Effector CD4-positive, alpha-beta T cell (primary cell): ENCODE results near the gene NUMBL.
"Not testable (repeated sequence)": the region's sequence is repeated elsewhere in the genome, so short reads cannot be mapped to it uniquely, and the experiment has no call there.

Source experiments
- DNase-seq: peaks from one replicate; pipeline ENCODE4 v3.0.0-alpha.2; 2020

NUMBL gene

DNA sequence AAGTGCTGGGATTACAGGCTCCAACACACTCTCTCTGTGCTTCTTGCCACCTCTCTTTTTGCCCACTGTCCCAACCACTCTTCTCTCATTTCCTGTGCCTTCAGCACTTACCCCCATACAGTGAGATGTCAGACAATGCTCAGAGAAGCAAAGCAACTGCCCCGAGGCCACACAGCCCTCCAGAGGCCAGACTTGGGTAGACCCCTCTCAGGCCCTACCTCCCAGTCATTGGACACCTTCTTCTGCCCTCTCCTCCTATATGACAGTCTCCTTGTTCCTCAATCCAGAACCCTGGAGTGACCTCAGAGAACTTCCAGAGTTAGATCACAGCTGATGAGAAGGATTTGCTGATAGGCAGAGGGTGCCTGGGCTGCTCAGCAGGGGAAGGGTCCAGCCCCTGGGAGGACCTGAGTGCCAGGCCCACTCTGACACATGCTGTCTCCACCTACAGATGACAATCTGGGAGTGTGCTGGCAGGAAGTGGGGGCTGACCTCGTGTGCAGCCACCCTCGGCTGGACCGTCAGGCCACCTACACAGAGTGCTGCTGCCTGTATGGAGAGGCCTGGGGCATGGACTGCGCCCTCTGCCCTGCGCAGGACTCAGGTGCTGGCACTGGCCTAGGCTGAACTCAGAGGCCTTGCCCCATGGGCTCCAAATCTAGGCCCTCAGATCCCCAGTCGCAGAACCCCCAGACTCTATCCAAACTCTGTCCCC lies 64.9 kb downstream of the NUMBL start:
- no peak for DNase-seq

DNA sequence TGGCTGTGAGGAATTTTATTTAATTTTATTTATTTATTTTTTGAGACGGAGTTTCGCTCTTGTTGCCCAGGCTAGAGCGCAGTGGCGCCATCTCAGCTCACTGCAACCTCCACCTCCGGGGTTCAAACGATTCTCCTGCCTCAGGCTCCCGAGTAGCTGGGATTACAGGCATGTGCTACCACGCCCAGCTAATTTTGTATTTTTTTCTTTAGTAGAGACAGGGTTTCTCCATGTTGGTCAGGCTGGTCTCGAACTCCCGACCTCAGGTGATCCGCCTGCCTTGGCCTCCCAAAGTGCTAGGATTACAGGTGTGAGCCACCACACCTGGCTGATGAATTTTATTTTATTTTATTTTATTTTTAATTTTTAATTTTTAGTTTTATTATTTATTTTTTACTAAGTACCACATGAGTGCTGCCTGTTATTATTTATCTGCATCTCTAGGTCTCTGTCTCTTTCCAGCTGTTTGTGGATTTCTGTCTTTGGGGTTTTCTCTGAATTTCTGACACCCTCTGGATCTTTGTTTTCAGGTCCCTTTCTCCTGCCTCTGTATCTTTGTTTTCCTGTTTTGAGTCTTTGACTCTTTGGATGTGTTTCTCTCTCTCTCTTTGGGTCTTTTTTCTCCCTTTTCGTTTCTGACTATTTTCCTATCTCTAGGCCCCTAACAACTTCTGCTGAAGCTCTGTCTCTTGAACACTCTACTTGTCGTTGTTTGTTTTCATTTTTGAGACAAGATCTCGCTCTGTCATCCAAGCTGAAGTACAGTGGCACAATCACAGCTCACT lies 65.9 kb downstream of the NUMBL start:
- DNase-seq = not testable (repeated sequence)

DNA sequence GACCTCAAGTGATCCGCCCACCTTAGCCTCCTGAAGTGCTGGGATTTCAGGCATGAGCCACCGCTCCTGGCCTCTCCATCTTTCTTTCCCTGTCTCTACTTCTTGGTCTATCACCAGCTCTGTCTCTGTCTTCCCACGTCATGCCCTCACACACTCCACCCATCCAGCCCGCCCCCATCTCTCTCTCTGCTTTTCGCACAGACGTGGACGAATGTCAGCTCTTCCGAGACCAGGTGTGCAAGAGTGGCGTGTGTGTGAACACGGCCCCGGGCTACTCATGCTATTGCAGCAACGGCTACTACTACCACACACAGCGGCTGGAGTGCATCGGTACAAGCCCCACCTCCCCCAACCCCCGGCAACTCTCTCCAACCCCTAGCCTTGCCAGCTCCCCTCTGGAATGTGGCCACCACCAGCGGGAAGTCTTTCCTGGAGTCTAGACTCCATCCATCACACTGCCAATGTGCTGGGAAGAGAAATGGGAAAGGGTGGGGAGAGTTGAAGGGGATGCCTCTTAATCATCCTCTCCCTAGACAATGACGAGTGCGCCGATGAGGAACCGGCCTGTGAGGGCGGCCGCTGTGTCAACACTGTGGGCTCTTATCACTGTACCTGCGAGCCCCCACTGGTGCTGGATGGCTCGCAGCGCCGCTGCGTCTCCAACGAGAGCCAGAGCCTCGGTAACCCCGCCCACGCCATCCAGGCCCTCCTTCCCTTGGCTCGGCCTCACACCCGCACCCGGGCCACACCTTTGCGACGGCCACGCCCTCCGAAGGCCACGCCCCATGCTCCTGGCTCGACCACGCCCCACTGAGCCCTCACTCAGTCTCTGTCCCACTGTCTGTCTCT lies 66.8 kb downstream of the NUMBL start:
- no peak for DNase-seq

- no peak for DNase-seq
These were observed 67.7 kb downstream of the NUMBL start for GRCh38 chr19:40622773-40623075.

- DNase-seq = no peak
These were observed 68.3 kb downstream of the NUMBL start for GRCh38 chr19:40621966-40622772.

GRCh38 chr19:40621283-40621682 lies 69.2 kb downstream of the NUMBL start:
- no peak for DNase-seq

- DNase-seq = no peak
These were observed 70.3 kb downstream of the NUMBL start for GRCh38 chr19:40620161-40620485.

- DNase-seq = no peak
These were observed 70.9 kb downstream of the NUMBL start for GRCh38 chr19:40619333-40620160.

DNA sequence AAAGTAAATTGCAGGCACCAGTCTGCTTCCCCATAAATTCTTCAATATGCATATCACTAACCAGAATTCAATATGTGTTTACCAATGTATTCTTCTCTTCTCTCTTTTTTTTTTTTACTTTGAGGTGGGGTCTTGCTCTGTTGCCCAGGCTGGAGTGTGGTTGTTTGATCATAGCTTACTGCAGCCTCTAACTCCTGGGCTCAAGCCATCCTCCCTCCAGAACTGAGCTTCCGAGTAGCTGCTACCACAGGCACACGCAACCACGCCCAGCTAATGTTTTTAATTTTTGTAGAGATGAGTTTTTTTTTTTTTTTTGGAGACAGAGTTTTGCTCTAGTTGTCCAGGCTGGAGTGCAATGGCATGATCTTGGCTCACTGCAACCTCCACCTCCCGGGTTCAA lies 72.5 kb downstream of the NUMBL start:
- no peak for DNase-seq

DNA sequence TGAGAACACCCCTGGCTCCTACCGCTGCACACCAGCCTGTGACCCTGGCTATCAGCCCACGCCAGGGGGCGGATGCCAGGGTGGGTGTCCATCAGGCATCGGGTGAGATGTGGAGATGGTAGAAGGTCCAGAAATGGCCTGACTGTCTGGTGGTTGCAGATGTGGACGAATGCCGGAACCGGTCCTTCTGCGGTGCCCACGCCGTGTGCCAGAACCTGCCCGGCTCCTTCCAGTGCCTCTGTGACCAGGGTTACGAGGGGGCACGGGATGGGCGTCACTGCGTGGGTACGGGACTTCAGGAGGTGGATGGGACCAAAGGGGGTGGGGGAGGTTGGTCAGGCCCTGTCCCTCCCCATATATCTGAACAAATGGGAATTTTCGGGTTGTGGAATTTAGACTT lies 73.5 kb downstream of the NUMBL start:
- no peak for DNase-seq

DNA sequence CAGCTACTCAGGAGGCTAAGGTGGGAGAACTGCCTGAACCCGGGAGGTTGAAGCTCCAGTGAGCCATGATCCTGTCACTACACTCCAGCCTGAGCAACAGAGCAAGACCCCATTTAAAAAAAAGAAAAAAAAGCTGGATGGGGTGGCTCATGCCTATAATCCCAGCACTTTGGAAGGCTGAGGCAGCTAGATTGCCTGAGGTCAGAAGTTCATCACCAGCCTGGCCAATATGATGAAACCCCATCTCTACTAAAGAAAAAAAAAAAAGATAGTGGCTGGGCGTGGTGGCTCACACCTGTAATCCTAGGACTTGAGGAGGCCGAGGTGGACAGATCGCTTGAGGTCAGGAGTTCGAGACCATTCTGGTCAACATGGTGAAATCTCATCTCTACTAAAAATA lies 74.3 kb downstream of the NUMBL start:
- no peak for DNase-seq
